ENCODE measurements around the gene RIPK1. TPM values are rescaled to one million over a fixed set of nuclear protein-coding genes. Genes with fewer than 3 reads are reported as not detected.

Gene RIPK1
- total RNA-seq, 1 experiment from 2014 or later = 19.1 TPM

DNA sequence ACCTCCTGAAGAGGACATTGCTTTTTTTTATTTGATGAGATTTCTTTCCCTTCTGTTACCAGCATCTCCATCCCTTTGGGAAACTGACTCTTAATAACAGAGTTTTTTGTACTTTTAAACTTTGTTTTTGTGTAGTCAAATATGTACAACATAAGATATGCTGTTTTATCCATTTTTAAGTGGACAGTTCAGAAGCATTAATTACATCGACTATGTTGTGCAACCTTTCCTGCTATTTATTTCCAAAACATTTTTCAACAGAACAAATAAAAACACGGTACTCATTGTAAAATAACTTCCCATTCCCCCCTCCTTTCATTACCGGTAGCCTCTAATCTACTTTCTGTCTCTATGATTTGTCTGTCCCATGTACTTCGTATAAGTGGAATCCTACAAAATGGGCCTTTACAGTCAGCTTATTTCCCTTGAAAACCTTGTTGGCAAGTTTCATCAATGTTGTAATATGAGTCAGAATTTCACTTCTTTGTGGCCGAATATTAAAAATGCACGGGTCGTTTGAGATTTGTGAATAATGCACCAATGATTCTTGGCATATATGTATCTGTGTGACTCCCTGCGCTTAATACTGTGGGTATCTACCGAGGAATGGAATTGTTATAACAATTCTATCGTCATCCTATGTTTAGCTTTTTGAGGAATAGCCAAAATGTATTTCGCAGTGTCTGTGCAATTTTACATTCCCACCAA is 11.1 kb upstream of the RIPK1 start:
- no TSS peak for BruUV-seq (replicated peaks)
- intact Hi-C loops (cut with micrococcal nuclease) = loop anchor here (5.0 to 10.0 kb wide), 3 partner anchors 265 to 1462 kb away; no protein-coding TSS in a partner anchor
- Histone ChIP-seq H3K27ac (ENCODE audit: low read depth, low read length) (no peak overlapping the region), H3K27me3 (ENCODE audit: insufficient read depth, low read length) (no peaks in the 10 kb centered on the region), H3K79me2 (ENCODE audit: insufficient read depth, low read length) (no peaks in the 10 kb centered on the region), H4K20me1 (ENCODE audit: insufficient read depth) (no peaks in the 10 kb centered on the region), H3K9me2 (ENCODE audit: insufficient read depth) (no peaks in the 10 kb centered on the region), H2AFZ (ENCODE audit: low read depth, low read length, poor library complexity, severe bottlenecking) (no peak overlapping the region), H3K36me3 (ENCODE audit: control insufficient read depth in 1 of 2, insufficient read depth in 2 of 2, low read length in 2 of 2) (no peaks in the 10 kb centered on the region), H3K9ac (ENCODE audit: low read length) (no peak overlapping the region), H3K9me3 (ENCODE audit: control insufficient read depth in 1 of 2, insufficient read depth in 1 of 2, low read depth in 1 of 2, low read length in 2 of 2) (no peaks in the 10 kb centered on the region), H3K4me3 (replicated peaks in 1 of 2; ENCODE audit: low read depth in 1 of 2, low read length in 2 of 2) (no peak overlapping the region), H3K4me1 (ENCODE audit: control insufficient read depth in 1 of 2, insufficient read depth in 2 of 2, low read length in 2 of 2) (peaks cover 23 to 39% of the 10 kb centered on the region in 2 experiments), H3K4me2 (ENCODE audit: low read length) (no peak overlapping the region)
- ChIA-PET RAD21 (ENCODE audit: low non-redundant PET in 1 of 2, low total read pairs in 2 of 2, uncharacterized antibody in 2 of 2, unreplicated experiment in 2 of 2) (no interaction called here), CTCF (interaction anchor here (1.0 to 2.7 kb wide), 2 partner anchors 56 to 59 kb away, joined by 3 to 17 read pairs; no protein-coding TSS in a partner anchor), POLR2A (no interaction called here)
- DNase-seq (ENCODE audit: low read depth, low spot score) (no peak), ATAC-seq (no peak)
- no peak for TF ChIP-seq CTCF (IDR thresholded peaks at IDR 0.05 in 2 of 3, conservative IDR thresholded peaks at IDR 0.05 in 1 of 3; ENCODE audit: borderline replicate concordance in 1 of 3, insufficient read depth in 1 of 3, low read depth in 2 of 3, low read length in 2 of 3)
- TF ChIP-seq POLR2AphosphoS5 (IDR thresholded peaks at IDR 0.05; ENCODE audit: low read depth, low read length) = no peak
- no peak for TF ChIP-seq SRF (IDR thresholded peaks at IDR 0.05; ENCODE audit: low read depth)
- TF ChIP-seq ZNF274 (IDR thresholded peaks at IDR 0.05; ENCODE audit: low read depth, low read length) = no peak
- no peak for TF ChIP-seq CEBPB (IDR thresholded peaks at IDR 0.05; ENCODE audit: low read depth)
- no peak for TF ChIP-seq MAX (IDR thresholded peaks at IDR 0.05)
- no peak for TF ChIP-seq JUND (IDR thresholded peaks at IDR 0.05)
- no peak for TF ChIP-seq EGR1 (IDR thresholded peaks at IDR 0.05; ENCODE audit: low read depth)
- TF ChIP-seq, protein P1, sequence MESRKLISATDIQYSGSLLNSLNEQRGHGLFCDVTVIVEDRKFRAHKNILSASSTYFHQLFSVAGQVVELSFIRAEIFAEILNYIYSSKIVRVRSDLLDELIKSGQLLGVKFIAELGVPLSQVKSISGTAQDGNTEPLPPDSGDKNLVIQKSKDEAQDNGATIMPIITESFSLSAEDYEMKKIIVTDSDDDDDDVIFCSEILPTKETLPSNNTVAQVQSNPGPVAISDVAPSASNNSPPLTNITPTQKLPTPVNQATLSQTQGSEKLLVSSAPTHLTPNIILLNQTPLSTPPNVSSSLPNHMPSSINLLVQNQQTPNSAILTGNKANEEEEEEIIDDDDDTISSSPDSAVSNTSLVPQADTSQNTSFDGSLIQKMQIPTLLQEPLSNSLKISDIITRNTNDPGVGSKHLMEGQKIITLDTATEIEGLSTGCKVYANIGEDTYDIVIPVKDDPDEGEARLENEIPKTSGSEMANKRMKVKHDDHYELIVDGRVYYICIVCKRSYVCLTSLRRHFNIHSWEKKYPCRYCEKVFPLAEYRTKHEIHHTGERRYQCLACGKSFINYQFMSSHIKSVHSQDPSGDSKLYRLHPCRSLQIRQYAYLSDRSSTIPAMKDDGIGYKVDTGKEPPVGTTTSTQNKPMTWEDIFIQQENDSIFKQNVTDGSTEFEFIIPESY (IDR thresholded peaks at IDR 0.05; ENCODE audit: extremely low read depth, insufficient replicate concordance, low read length) = no peak
- TF ChIP-seq ZFX (IDR thresholded peaks at IDR 0.05) = no peak
- no peak for TF ChIP-seq SIN3A (IDR thresholded peaks at IDR 0.05; ENCODE audit: low read depth)
- no peak for TF ChIP-seq EZH2 (IDR thresholded peaks at IDR 0.05)
- TF ChIP-seq SP1 (IDR thresholded peaks at IDR 0.05; ENCODE audit: low read depth) = no peak
- TF ChIP-seq REST (IDR thresholded peaks at IDR 0.05; ENCODE audit: low read depth) = no peak

Data from HCT116 (cell line).